Fibroblast of lung (primary cell): Measurements from ENCODE around the gene RHEB. TPM values are rescaled to one million over a fixed set of nuclear protein-coding genes. Genes with fewer than 3 reads are reported as not detected.

Experiments
- DNase-seq, 2 donors: peaks; one replicate each; pipeline versions ENCODE4 v3.0.0 to v3.0.0-alpha.2; 2010; ENCODE audit warnings: low read depth in 2 of 2
- H2AFZ ChIP-seq: 2 replicates; pipeline ENCODE4 v1.5.1; 2012; ENCODE audit warnings: low read length, control low read depth, inconsistent platforms
- H3K27ac ChIP-seq: 2 replicates; pipeline ENCODE4 v1.5.1; 2011; ENCODE audit warnings: low read length, control low read depth; ENCODE audit not compliant: insufficient read depth
- H3K27me3 ChIP-seq: 2 replicates; pipeline ENCODE4 v1.5.1; 2011; ENCODE audit warnings: mild to moderate bottlenecking, low read length; ENCODE audit not compliant: control insufficient read depth, insufficient read depth
- H3K36me3 ChIP-seq: 2 replicates; pipeline ENCODE4 v1.5.1; 2011; ENCODE audit warnings: low read length; ENCODE audit not compliant: control insufficient read depth, insufficient read depth
- H3K4me1 ChIP-seq: 2 replicates; pipeline ENCODE4 v1.5.1; 2011; ENCODE audit warnings: low read length; ENCODE audit not compliant: control insufficient read depth, insufficient read depth; ENCODE audit errors: extremely low read depth
- H3K4me2 ChIP-seq: 2 replicates; pipeline ENCODE4 v1.5.1; 2011; ENCODE audit warnings: low read length, control low read depth; ENCODE audit not compliant: insufficient read depth; ENCODE audit errors: extremely low read depth
- H3K4me3 ChIP-seq, 4 experiments: fragments of 200-600 bp in 1 of 4; sonication (generic) in 1 of 4; replicated peaks in 1 of 4; 2 replicates each; pipeline ENCODE4 v1.5.1; 2011 to 2016; ENCODE audit warnings: low read length in 4 of 4, low read depth in 3 of 4, mild to moderate bottlenecking in 3 of 4, control low read depth in 2 of 4, inconsistent platforms in 1 of 4, mixed read lengths in 1 of 4; ENCODE audit not compliant: insufficient read depth in 1 of 4; ENCODE audit errors: control extremely low read depth in 1 of 4
- H3K79me2 ChIP-seq: 2 replicates; pipeline ENCODE4 v1.5.1; 2012; ENCODE audit warnings: mild to moderate bottlenecking, low read length, inconsistent platforms; ENCODE audit not compliant: control insufficient read depth, insufficient read depth
- H3K9ac ChIP-seq: 2 replicates; pipeline ENCODE4 v1.5.1; 2011; ENCODE audit warnings: mild to moderate bottlenecking, low read length, control low read depth; ENCODE audit not compliant: insufficient read depth
- H3K9me3 ChIP-seq: 2 replicates; pipeline ENCODE4 v1.5.1; 2012; ENCODE audit warnings: low read depth, low read length; ENCODE audit not compliant: control insufficient read depth, insufficient read depth
- H4K20me1 ChIP-seq: 2 replicates; pipeline ENCODE4 v1.5.1; 2011; ENCODE audit warnings: low read length; ENCODE audit not compliant: control insufficient read depth, insufficient read depth; ENCODE audit errors: extremely low read depth
- EZH2 ChIP-seq: IDR thresholded peaks from 2 replicates; pipeline ENCODE4 v1.5.1; 2012; ENCODE audit warnings: low read length, control low read depth, mild to moderate bottlenecking; ENCODE audit errors: missing control alignments
- polyA plus RNA-seq, 2 donors: library from polyadenylated mRNA; depleted of rRNA in 1 of 2; stranded (reverse) in 1 of 2; unstranded in 1 of 2; fragments of >200 nt; gene quantifications; 2 replicates each; pipeline ENCODE4 v1.2.1, GENCODE V29; 2011 to 2012; ENCODE audit warnings: missing spikeins in 1 of 2
- total RNA-seq: library from RNA; depleted of rRNA; stranded (reverse); fragments of >200 nt; gene quantifications from 2 replicates; pipeline ENCODE4 v1.2.1, GENCODE V29; 2014
- TF ChIP-seq, protein P1 (sequence below), 2 donors: IDR thresholded peaks in 1 of 2; conservative IDR thresholded peaks in 1 of 2; 1 replicate in 1 of 2; 2 replicates in 1 of 2; pipeline ENCODE4 v1.5.1; 2011 to 2012; ENCODE audit warnings: low read length in 2 of 2, control low read depth in 1 of 2, inconsistent platforms in 1 of 2, low read depth in 1 of 2, mild to moderate bottlenecking in 1 of 2

Gene RHEB
- total and polyA plus RNA-seq, 2 donors (not counting 1 experiment from before 2014, with no cell fraction given), result 81.4 to 135 TPM

DNA sequence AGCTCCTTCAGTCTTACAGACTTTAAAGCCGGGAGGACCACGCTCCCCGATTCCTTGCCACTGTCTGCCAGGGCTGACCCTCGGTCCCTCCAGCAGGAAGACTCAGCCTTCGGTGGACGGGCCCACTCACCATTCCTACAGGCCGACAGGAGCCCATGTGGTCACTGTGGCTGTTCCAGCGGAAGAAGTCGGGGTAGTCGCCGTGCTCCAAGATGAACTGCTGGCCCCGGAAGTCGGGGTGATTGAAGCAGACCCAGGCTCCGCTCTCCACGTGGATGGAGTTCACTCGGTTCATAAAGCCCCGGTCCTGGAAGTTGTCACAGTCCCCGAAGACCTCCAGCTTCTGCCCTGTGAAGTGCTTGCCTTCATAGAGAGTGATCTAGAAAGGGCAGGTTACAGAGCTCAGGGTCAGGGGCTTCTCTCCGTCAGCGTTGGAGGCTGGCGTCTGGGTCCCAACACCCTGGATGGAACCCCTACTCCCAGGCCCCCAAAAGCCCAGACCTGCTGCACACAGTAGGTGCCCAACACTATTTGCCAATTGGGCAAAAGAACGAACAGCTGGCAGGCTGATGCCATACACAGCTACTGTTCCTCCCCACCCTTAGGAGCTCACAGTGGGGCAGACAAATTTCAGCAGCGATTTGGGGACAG is 81.7 kb downstream of the RHEB start:
- Histone ChIP-seq H2AFZ (no peak overlapping the region), H3K27ac (no peak overlapping the region), H3K27me3 (no peaks in the 10 kb centered on the region), H4K20me1 (no peaks in the 10 kb centered on the region), H3K9me3 (no peaks in the 10 kb centered on the region), H3K9ac (no peak overlapping the region), H3K4me1 (peaks cover 5% of the 10 kb centered on the region), H3K4me2 (no peak overlapping the region), H3K79me2 (no peaks in the 10 kb centered on the region), H3K4me3 (no peak overlapping the region), H3K36me3 (no peaks in the 10 kb centered on the region)
- DNase-seq, result no peak
- TF ChIP-seq, protein P1, sequence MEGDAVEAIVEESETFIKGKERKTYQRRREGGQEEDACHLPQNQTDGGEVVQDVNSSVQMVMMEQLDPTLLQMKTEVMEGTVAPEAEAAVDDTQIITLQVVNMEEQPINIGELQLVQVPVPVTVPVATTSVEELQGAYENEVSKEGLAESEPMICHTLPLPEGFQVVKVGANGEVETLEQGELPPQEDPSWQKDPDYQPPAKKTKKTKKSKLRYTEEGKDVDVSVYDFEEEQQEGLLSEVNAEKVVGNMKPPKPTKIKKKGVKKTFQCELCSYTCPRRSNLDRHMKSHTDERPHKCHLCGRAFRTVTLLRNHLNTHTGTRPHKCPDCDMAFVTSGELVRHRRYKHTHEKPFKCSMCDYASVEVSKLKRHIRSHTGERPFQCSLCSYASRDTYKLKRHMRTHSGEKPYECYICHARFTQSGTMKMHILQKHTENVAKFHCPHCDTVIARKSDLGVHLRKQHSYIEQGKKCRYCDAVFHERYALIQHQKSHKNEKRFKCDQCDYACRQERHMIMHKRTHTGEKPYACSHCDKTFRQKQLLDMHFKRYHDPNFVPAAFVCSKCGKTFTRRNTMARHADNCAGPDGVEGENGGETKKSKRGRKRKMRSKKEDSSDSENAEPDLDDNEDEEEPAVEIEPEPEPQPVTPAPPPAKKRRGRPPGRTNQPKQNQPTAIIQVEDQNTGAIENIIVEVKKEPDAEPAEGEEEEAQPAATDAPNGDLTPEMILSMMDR (conservative IDR thresholded peaks at IDR 0.05 in 1 of 2, IDR thresholded peaks at IDR 0.05 in 1 of 2; ENCODE audit: low read depth in 1 of 2, low read length in 2 of 2), result no peak
- no peak for TF ChIP-seq EZH2

DNA sequence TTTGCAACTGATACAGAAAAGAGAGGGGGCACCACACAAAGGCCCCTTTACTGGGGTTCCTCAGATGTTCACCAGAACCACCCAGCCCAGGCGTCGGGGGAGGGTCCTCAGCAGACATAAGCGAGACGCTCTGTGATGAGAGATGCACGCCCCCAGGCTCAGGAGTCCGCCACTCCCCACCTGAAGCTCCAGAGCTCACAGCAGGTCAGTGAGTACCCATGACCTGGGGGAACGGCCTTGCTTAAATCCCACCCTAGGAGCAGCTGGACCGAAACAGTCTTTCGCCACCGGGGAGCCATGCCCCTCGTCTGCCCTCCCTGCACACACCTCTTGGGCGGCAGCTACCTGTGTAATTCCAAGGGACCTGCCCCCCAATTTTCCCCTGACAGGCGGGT is 82.5 kb downstream of the RHEB start:
- H3K9ac ChIP-seq, result no peak overlapping the region
- H3K4me3 ChIP-seq, result no peak overlapping the region
- TF ChIP-seq EZH2, result no peak
- TF ChIP-seq, protein P1 (conservative IDR thresholded peaks at IDR 0.05 in 1 of 2, IDR thresholded peaks at IDR 0.05 in 1 of 2; ENCODE audit: low read depth in 1 of 2, low read length in 2 of 2), result no peak
- H3K36me3 ChIP-seq, result no peaks in the 10 kb centered on the region
- no peaks in the 10 kb centered on the region for H3K9me3 ChIP-seq
- H3K27me3 ChIP-seq, result no peaks in the 10 kb centered on the region
- H3K4me1 ChIP-seq, result peaks cover 5% of the 10 kb centered on the region
- H2AFZ ChIP-seq, result no peak overlapping the region
- H4K20me1 ChIP-seq, result no peaks in the 10 kb centered on the region
- DNase-seq, result no peak
- H3K79me2 ChIP-seq, result no peaks in the 10 kb centered on the region
- no peak overlapping the region for H3K27ac ChIP-seq
- H3K4me2 ChIP-seq, result no peak overlapping the region

DNA sequence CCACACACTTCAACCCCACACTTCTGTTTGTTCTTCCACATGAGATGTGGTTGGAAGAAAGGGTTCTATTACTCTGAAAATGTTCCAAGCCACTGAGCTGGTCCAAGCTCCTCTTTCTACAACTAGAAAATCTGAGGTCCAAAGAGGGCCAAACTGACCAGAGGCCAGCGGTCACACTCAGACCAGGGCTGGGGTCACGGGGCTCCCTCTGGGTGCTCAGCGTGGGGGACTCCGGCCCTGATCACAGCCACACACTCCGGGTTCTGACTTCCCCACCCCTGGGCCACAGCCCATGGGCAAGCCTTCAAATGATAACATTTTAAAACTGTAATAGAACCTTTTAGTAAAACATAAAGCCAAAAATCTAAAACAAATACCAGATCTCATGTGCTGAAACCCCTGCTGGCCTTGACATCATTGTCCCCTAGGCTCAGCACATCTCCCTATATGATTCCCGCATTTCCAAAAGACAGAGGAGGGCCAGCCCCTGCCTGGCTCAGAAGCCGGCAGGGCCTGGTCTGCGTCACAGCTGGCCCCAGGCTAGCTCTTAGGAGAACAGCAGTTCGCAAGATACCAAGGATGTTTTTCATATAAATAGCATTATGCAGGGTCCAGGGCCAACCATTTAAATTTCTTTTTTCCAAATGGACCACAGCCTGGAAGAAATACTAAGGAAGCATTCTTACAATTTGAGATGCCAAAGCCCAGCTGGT is 83.1 kb downstream of the RHEB start:
- Histone ChIP-seq H3K36me3 (no peaks in the 10 kb centered on the region), H3K4me2 (no peak overlapping the region), H3K79me2 (no peaks in the 10 kb centered on the region), H4K20me1 (no peaks in the 10 kb centered on the region), H3K9me3 (no peaks in the 10 kb centered on the region), H3K9ac (no peak overlapping the region), H3K4me1 (peaks cover 5% of the 10 kb centered on the region), H3K27me3 (no peaks in the 10 kb centered on the region), H3K27ac (no peak overlapping the region), H2AFZ (no peak overlapping the region), H3K4me3 (no peak overlapping the region)
- DNase-seq, result no peak
- TF ChIP-seq, protein P1 (conservative IDR thresholded peaks at IDR 0.05 in 1 of 2, IDR thresholded peaks at IDR 0.05 in 1 of 2; ENCODE audit: low read depth in 1 of 2, low read length in 2 of 2), result no peak
- no peak for TF ChIP-seq EZH2
